Ishikawa (cell line): ENCODE measurements around the gene PGF.

ENCODE experiments used
- CEBPB ChIP-seq: IDR thresholded peaks from 2 replicates; pipeline ENCODE4 v1.6.1; 2012
- CREB1 ChIP-seq: IDR thresholded peaks from 2 replicates; pipeline ENCODE4 v1.6.1; 2012; ENCODE audit warnings: low read depth
- EGR1 ChIP-seq: IDR thresholded peaks from 2 replicates; pipeline ENCODE4 v1.6.1; 2012
- EP300 ChIP-seq: IDR thresholded peaks from 2 replicates; pipeline ENCODE4 v1.6.1; 2012; ENCODE audit warnings: borderline replicate concordance
- FOXM1 ChIP-seq: IDR thresholded peaks from 2 replicates; pipeline ENCODE4 v1.6.1; 2012; ENCODE audit warnings: low read depth, borderline replicate concordance
- MAX ChIP-seq: IDR thresholded peaks from 2 replicates; pipeline ENCODE4 v1.6.1; 2012
- NFIC ChIP-seq: IDR thresholded peaks from 2 replicates; pipeline ENCODE4 v1.6.1; 2012
- RAD21 ChIP-seq: IDR thresholded peaks from 2 replicates; pipeline ENCODE4 v1.6.1; 2012; ENCODE audit warnings: low read depth
- TAF1 ChIP-seq: IDR thresholded peaks from 2 replicates; pipeline ENCODE4 v1.6.1; 2012; ENCODE audit warnings: low read depth, mild to moderate bottlenecking
- TEAD4 ChIP-seq: IDR thresholded peaks from 2 replicates; pipeline ENCODE4 v1.6.1; 2012
- YY1 ChIP-seq: IDR thresholded peaks from 2 replicates; pipeline ENCODE4 v1.6.1; 2012; ENCODE audit warnings: low read depth
- ZBTB7A ChIP-seq: IDR thresholded peaks from 2 replicates; pipeline ENCODE4 v1.6.1; 2012; ENCODE audit warnings: low read depth
- TF ChIP-seq, protein P1 (sequence below): IDR thresholded peaks from 2 replicates; pipeline ENCODE4 v1.6.1; 2012

GRCh38 chr14:74973905-74974363 lies 18.5 kb upstream of the PGF start:
- TF ChIP-seq RAD21 (no peak), NFIC (no peak), MAX (no peak), ZBTB7A (no peak), CREB1 (no peak), CEBPB (no peak), YY1 (no peak), TEAD4 (no peak), FOXM1 (no peak), EP300 (no peak), EGR1 (no peak), TAF1 (no peak)
- TF ChIP-seq, protein P1, sequence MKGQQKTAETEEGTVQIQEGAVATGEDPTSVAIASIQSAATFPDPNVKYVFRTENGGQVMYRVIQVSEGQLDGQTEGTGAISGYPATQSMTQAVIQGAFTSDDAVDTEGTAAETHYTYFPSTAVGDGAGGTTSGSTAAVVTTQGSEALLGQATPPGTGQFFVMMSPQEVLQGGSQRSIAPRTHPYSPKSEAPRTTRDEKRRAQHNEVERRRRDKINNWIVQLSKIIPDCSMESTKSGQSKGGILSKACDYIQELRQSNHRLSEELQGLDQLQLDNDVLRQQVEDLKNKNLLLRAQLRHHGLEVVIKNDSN = no peak
